Activated CD4-positive, alpha-beta T cell treated with anti-CD3 and anti-CD28 coated beads, Interleukin-2, amount 10 ng/mL, durations not matched to agents 24 days and 14 days (primary cell): ENCODE results near the gene SRGN. TPM values are rescaled to one million over a fixed set of nuclear protein-coding genes. Genes with fewer than 3 reads are reported as not detected.
"Not testable (repeated sequence)": the region's sequence is repeated elsewhere in the genome, so short reads cannot be mapped to it uniquely, and the experiment has no call there.

ENCODE experiments used
- DNase-seq: peaks from one replicate; pipeline ENCODE4 v3.0.0; 2022
- H3K27ac Mint-ChIP-seq: one replicate; pipeline ENCODE4 v1.8.0; 2022; ENCODE audit warnings: mild to moderate bottlenecking, mixed read lengths
- H3K27me3 Mint-ChIP-seq: one replicate; pipeline ENCODE4 v1.8.0; 2022; ENCODE audit warnings: mixed read lengths
- H3K36me3 Mint-ChIP-seq: one replicate; pipeline ENCODE4 v1.8.0; 2022; ENCODE audit warnings: low read depth, mild to moderate bottlenecking, mixed read lengths
- H3K4me1 Mint-ChIP-seq: one replicate; pipeline ENCODE4 v1.8.0; 2021; ENCODE audit warnings: mixed read lengths
- H3K4me3 Mint-ChIP-seq: one replicate; pipeline ENCODE4 v1.8.0; 2022; ENCODE audit warnings: mild to moderate bottlenecking, moderate library complexity, mixed read lengths
- H3K9me3 Mint-ChIP-seq: one replicate; pipeline ENCODE4 v1.8.0; 2021; ENCODE audit warnings: mixed read lengths
- intact Hi-C: fragments of 100-400 bp; cut with micrococcal nuclease; formaldehyde crosslinking; loops from one replicate; pipeline ENCODE4 v1.15.1; 2023
- total RNA-seq: library from RNA; stranded (reverse); gene quantifications from 2 replicates; pipeline ENCODE4 v1.2.3, GENCODE V29; 2022

SRGN gene
- total RNA-seq: 996 and 999 TPM in 2 replicates

- H3K4me3 Mint-ChIP-seq: peak within 1 kb of the TSS; percentile 88
- peaks cover 50% of the 10 kb centered on the region for H3K4me1 Mint-ChIP-seq
- DNase-seq: peak; percentile 95
- peak within 1 kb of the TSS; percentile 93 for H3K27ac Mint-ChIP-seq
- H3K36me3 Mint-ChIP-seq: peaks cover 37% of the 10 kb centered on the region
- intact Hi-C loops: loop anchor here (1.0 to 5.0 kb wide), 4 partner anchors 23 to 366 kb away; partner anchors contain the start of genes CCAR1 and DDX50
- H3K9me3 Mint-ChIP-seq: peaks cover 2% of the 10 kb centered on the region
- H3K27me3 Mint-ChIP-seq: no peaks in the 10 kb centered on the region
Observed at GRCh38 chr10:69087590-69088470, at the start of gene SRGN. TSS of gene SRGN (plus strand) at chr10:69088103. CDS start at chr10:69088158, 55 bp downstream.

GRCh38 chr10:69040904-69041303, 47.0 kb upstream of the SRGN start:
- DNase-seq, H3K4me3 Mint-ChIP-seq, H3K9me3 Mint-ChIP-seq, H3K27ac Mint-ChIP-seq, H3K27me3 Mint-ChIP-seq, intact Hi-C loops, H3K36me3 Mint-ChIP-seq: not testable (repeated sequence)
- peaks cover 18% of the 10 kb centered on the region for H3K4me1 Mint-ChIP-seq

- Mint-ChIP-seq H3K9me3 (no peaks in the 10 kb centered on the region), H3K27ac (no peak overlapping the region), H3K4me3 (no peak overlapping the region), H3K27me3 (no peaks in the 10 kb centered on the region), H3K4me1 (peaks cover 29% of the 10 kb centered on the region), H3K36me3 (no peaks in the 10 kb centered on the region)
- DNase-seq: no peak
- intact Hi-C loops: no loop called here
Observed at GRCh38 chr10:69042417-69042816, 45.5 kb upstream of the SRGN start.

- intact Hi-C loops: no loop called here
- H3K36me3 Mint-ChIP-seq: no peaks in the 10 kb centered on the region
- H3K27me3 Mint-ChIP-seq: no peaks in the 10 kb centered on the region
- no peaks in the 10 kb centered on the region for H3K9me3 Mint-ChIP-seq
- no peak overlapping the region for H3K4me3 Mint-ChIP-seq
- peaks cover 33% of the 10 kb centered on the region for H3K4me1 Mint-ChIP-seq
- H3K27ac Mint-ChIP-seq: no peak overlapping the region
- no peak for DNase-seq
Observed at GRCh38 chr10:69042838-69043237, 45.1 kb upstream of the SRGN start.

GRCh38 chr10:69043931-69044531, 43.9 kb upstream of the SRGN start:
- H3K27ac Mint-ChIP-seq: peak overlapping the region; percentile 99
- no peaks in the 10 kb centered on the region for H3K27me3 Mint-ChIP-seq
- no peaks in the 10 kb centered on the region for H3K9me3 Mint-ChIP-seq
- peaks cover 40% of the 10 kb centered on the region for H3K4me1 Mint-ChIP-seq
- peak overlapping the region; percentile 51 for H3K4me3 Mint-ChIP-seq
- intact Hi-C loops: loop anchor here (2.0 kb wide), 2 partner anchors 13 to 39 kb away; no protein-coding TSS in a partner anchor
- no peaks in the 10 kb centered on the region for H3K36me3 Mint-ChIP-seq
- peak; percentile 69 for DNase-seq

- no peak for DNase-seq
- Mint-ChIP-seq H3K36me3 (no peaks in the 10 kb centered on the region), H3K9me3 (no peaks in the 10 kb centered on the region), H3K4me3 (peak overlapping the region; percentile 51), H3K27me3 (no peaks in the 10 kb centered on the region), H3K27ac (peak overlapping the region; percentile 99), H3K4me1 (peaks cover 40% of the 10 kb centered on the region)
- intact Hi-C loops: loop anchor here (2.0 kb wide), 2 partner anchors 14 to 40 kb away; no protein-coding TSS in a partner anchor
Observed at GRCh38 chr10:69044546-69044945, 43.4 kb upstream of the SRGN start.

- intact Hi-C loops: loop anchor here (1.0 to 5.0 kb wide), 7 partner anchors 10 to 177 kb away; partner anchors contain the start of gene HKDC1
- Mint-ChIP-seq H3K36me3 (no peaks in the 10 kb centered on the region), H3K4me3 (peak overlapping the region; percentile 73), H3K27ac (peak overlapping the region; percentile 99), H3K4me1 (peaks cover 43% of the 10 kb centered on the region), H3K27me3 (no peaks in the 10 kb centered on the region), H3K9me3 (no peaks in the 10 kb centered on the region)
- peak; percentile 83 for DNase-seq
Observed at GRCh38 chr10:69045441-69046300, 42.2 kb upstream of the SRGN start.

- DNase-seq: no peak
- intact Hi-C loops: loop anchor here (5.0 kb wide), 1 partner anchor 175 kb away; the partner anchor contains the start of gene HKDC1
- no peaks in the 10 kb centered on the region for H3K27me3 Mint-ChIP-seq
- no peaks in the 10 kb centered on the region for H3K36me3 Mint-ChIP-seq
- peaks cover 53% of the 10 kb centered on the region for H3K4me1 Mint-ChIP-seq
- peak overlapping the region; percentile 82 for H3K27ac Mint-ChIP-seq
- H3K4me3 Mint-ChIP-seq: no peak overlapping the region
- no peaks in the 10 kb centered on the region for H3K9me3 Mint-ChIP-seq
Observed at GRCh38 chr10:69047111-69047832, 40.6 kb upstream of the SRGN start.

- no peaks in the 10 kb centered on the region for H3K9me3 Mint-ChIP-seq
- intact Hi-C loops: loop anchor here (5.0 kb wide), 1 partner anchor 174 kb away; the partner anchor contains the start of gene HKDC1
- no peaks in the 10 kb centered on the region for H3K36me3 Mint-ChIP-seq
- peak overlapping the region; percentile 82 for H3K27ac Mint-ChIP-seq
- no peaks in the 10 kb centered on the region for H3K27me3 Mint-ChIP-seq
- peak overlapping the region; percentile 33 for H3K4me3 Mint-ChIP-seq
- DNase-seq: peak; percentile 76
- peaks cover 61% of the 10 kb centered on the region for H3K4me1 Mint-ChIP-seq
Observed at GRCh38 chr10:69048103-69048502, 39.8 kb upstream of the SRGN start.

- intact Hi-C loops: loop anchor here (5.0 kb wide), 1 partner anchor 173 kb away; the partner anchor contains the start of gene HKDC1
- Mint-ChIP-seq H3K27me3 (no peaks in the 10 kb centered on the region), H3K27ac (peak overlapping the region; percentile 25), H3K9me3 (no peaks in the 10 kb centered on the region), H3K36me3 (no peaks in the 10 kb centered on the region), H3K4me1 (peaks cover 59% of the 10 kb centered on the region), H3K4me3 (no peak overlapping the region)
- no peak for DNase-seq
Observed at GRCh38 chr10:69049566-69049961, 38.3 kb upstream of the SRGN start.

- peaks cover 61% of the 10 kb centered on the region for H3K4me1 Mint-ChIP-seq
Observed at GRCh38 chr10:69051303-69051702, 36.6 kb upstream of the SRGN start.

GRCh38 chr10:69051710-69052487, 36.0 kb upstream of the SRGN start:
- no peaks in the 10 kb centered on the region for H3K9me3 Mint-ChIP-seq
- intact Hi-C loops: no loop called here
- H3K27ac Mint-ChIP-seq: peak overlapping the region; percentile 61
- H3K4me3 Mint-ChIP-seq: no peak overlapping the region
- no peak for DNase-seq
- H3K4me1 Mint-ChIP-seq: peaks cover 61% of the 10 kb centered on the region
- no peaks in the 10 kb centered on the region for H3K36me3 Mint-ChIP-seq
- no peaks in the 10 kb centered on the region for H3K27me3 Mint-ChIP-seq

More at GRCh38 chr10:69051303-69051702, 36.6 kb upstream of the SRGN start:
- intact Hi-C loops: no loop called here
- no peaks in the 10 kb centered on the region for H3K27me3 Mint-ChIP-seq
- no peak overlapping the region for H3K4me3 Mint-ChIP-seq
- H3K36me3 Mint-ChIP-seq: no peaks in the 10 kb centered on the region
- H3K9me3 Mint-ChIP-seq: no peaks in the 10 kb centered on the region
- peak overlapping the region; percentile 61 for H3K27ac Mint-ChIP-seq
- DNase-seq: peak; percentile 80
